Testis (tissue), 2 donors: Measurements from ENCODE around the gene FIGNL1.

ENCODE experiments used
- POLR2A ChIP-seq: fragments of 450-650 bp; IDR thresholded peaks from one replicate; pipeline ENCODE4 v1.6.1; 2017; ENCODE audit warnings: antibody characterized with exemption, mild to moderate bottlenecking, moderate library complexity
- TF ChIP-seq, protein P1 (sequence below), 3 experiments: fragments of 450-650 bp in 2 of 3; fragments of 200-600 bp in 1 of 3; sonication (generic) in 1 of 3; IDR thresholded peaks; one replicate each; pipeline ENCODE4 v1.5.1; 2016 to 2019; ENCODE audit warnings: antibody characterized with exemption in 3 of 3, mild to moderate bottlenecking in 2 of 3, moderate library complexity in 1 of 3

GRCh38 chr7:50466815-50467585 is 16.9 kb upstream of the FIGNL1 start:
- TF ChIP-seq, protein P1, sequence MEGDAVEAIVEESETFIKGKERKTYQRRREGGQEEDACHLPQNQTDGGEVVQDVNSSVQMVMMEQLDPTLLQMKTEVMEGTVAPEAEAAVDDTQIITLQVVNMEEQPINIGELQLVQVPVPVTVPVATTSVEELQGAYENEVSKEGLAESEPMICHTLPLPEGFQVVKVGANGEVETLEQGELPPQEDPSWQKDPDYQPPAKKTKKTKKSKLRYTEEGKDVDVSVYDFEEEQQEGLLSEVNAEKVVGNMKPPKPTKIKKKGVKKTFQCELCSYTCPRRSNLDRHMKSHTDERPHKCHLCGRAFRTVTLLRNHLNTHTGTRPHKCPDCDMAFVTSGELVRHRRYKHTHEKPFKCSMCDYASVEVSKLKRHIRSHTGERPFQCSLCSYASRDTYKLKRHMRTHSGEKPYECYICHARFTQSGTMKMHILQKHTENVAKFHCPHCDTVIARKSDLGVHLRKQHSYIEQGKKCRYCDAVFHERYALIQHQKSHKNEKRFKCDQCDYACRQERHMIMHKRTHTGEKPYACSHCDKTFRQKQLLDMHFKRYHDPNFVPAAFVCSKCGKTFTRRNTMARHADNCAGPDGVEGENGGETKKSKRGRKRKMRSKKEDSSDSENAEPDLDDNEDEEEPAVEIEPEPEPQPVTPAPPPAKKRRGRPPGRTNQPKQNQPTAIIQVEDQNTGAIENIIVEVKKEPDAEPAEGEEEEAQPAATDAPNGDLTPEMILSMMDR (IDR thresholded peaks at IDR 0.05): no peak
- no peak for TF ChIP-seq POLR2A
